ENCODE results near the gene IL17RB. TPM values are rescaled to one million over a fixed set of nuclear protein-coding genes. Genes with fewer than 3 reads are reported as not detected.

IL17RB gene
- polyA plus RNA-seq, 1 donor (not counting 4 experiments of a cell fraction or from before 2014, with no cell fraction given), result not detected

GRCh38 chr3:53801319-53801718 lies 45.0 kb upstream of the IL17RB start:
- no peak for TF ChIP-seq EZH2 (IDR thresholded peaks at IDR 0.05; ENCODE audit: low read length)
- TF ChIP-seq, protein P1, sequence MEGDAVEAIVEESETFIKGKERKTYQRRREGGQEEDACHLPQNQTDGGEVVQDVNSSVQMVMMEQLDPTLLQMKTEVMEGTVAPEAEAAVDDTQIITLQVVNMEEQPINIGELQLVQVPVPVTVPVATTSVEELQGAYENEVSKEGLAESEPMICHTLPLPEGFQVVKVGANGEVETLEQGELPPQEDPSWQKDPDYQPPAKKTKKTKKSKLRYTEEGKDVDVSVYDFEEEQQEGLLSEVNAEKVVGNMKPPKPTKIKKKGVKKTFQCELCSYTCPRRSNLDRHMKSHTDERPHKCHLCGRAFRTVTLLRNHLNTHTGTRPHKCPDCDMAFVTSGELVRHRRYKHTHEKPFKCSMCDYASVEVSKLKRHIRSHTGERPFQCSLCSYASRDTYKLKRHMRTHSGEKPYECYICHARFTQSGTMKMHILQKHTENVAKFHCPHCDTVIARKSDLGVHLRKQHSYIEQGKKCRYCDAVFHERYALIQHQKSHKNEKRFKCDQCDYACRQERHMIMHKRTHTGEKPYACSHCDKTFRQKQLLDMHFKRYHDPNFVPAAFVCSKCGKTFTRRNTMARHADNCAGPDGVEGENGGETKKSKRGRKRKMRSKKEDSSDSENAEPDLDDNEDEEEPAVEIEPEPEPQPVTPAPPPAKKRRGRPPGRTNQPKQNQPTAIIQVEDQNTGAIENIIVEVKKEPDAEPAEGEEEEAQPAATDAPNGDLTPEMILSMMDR (optimal IDR thresholded peaks at IDR 0.05 in 1 of 3, IDR thresholded peaks at IDR 0.05 in 1 of 3, conservative IDR thresholded peaks at IDR 0.05 in 1 of 3; ENCODE audit: extremely low read depth in 1 of 3, insufficient read depth in 2 of 3, low read length in 3 of 3), result no peak
- Histone ChIP-seq H4K20me1 (ENCODE audit: control insufficient read depth, extremely low read depth, insufficient read depth, low read length) (no peaks in the 10 kb centered on the region), H3K27me3 (ENCODE audit: control insufficient read depth, extremely low read depth, insufficient read depth, low read length) (no peaks in the 10 kb centered on the region), H3K9me3 (ENCODE audit: control insufficient read depth, low read depth, low read length) (no peaks in the 10 kb centered on the region), H3K4me1 (ENCODE audit: control insufficient read depth, extremely low read depth, insufficient read depth, low read length) (no peaks in the 10 kb centered on the region), H3K36me3 (ENCODE audit: control insufficient read depth in 2 of 2, extremely low read depth in 1 of 2, insufficient read depth in 2 of 2, low read length in 2 of 2) (no peaks in the 10 kb centered on the region), H3K9me1 (ENCODE audit: control insufficient read depth, extremely low read depth, insufficient read depth, low read length) (no peaks in the 10 kb centered on the region), H3K4me2 (ENCODE audit: control insufficient read depth, extremely low read depth, insufficient read depth, low read depth, low read length) (no peak overlapping the region), H3K79me2 (ENCODE audit: control insufficient read depth, insufficient read depth, low read length) (no peaks in the 10 kb centered on the region), H3K9ac (ENCODE audit: control insufficient read depth, extremely low read depth, insufficient read depth, low read length) (no peak overlapping the region), H3K4me3 (ENCODE audit: control insufficient read depth in 2 of 3, extremely low read depth in 1 of 3, insufficient read depth in 2 of 3, low read depth in 1 of 3, low read length in 3 of 3) (no peak overlapping the region), H2AFZ (ENCODE audit: control insufficient read depth, low read length) (no peak overlapping the region), H3K27ac (ENCODE audit: control insufficient read depth, insufficient read depth, low read length) (no peak overlapping the region)
- dilution Hi-C loops (cut with MboI; ENCODE audit: extremely low pct_ligation_motif_present, low sequenced_read_pairs), result no loop called here
- FAIRE-seq, result no peak
- DNase-seq (ENCODE audit: low read depth, low spot score), result no peak

DNA sequence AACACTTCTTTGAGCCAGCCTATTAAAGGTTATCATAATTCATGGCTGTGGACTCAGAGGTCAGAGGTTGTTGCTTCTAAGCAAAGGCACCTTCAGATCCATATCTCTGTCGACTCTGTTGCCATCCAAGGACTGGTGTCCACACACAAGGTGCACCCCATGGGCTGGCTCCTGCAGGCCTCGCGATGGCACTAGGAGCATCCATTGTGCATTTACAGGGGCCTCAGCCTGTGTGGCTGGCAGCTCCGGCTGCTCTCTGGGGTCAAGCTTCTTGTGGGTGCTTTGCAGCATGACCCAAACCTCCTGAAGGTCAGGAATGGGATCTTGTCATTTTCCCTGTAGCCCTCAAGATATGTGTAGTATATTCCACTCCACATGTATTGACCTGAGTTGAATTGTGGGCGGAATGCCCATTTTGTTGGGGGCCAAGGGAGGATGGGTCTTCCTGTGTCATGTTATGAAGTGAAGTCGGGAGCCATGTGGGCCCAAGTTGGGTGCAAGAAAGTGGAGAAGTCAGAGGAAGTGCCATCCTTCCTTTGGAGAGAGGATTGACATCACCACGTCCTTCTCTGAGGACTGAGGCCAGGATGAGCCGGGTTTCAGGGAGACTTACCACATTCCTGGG lies 44.0 kb upstream of the IL17RB start:
- TF ChIP-seq EZH2 (IDR thresholded peaks at IDR 0.05; ENCODE audit: low read length), result no peak
- TF ChIP-seq, protein P1 (optimal IDR thresholded peaks at IDR 0.05 in 1 of 3, IDR thresholded peaks at IDR 0.05 in 1 of 3, conservative IDR thresholded peaks at IDR 0.05 in 1 of 3; ENCODE audit: extremely low read depth in 1 of 3, insufficient read depth in 2 of 3, low read length in 3 of 3), result no peak
- Histone ChIP-seq H3K4me2 (ENCODE audit: control insufficient read depth, extremely low read depth, insufficient read depth, low read depth, low read length) (no peak overlapping the region), H3K9me1 (ENCODE audit: control insufficient read depth, extremely low read depth, insufficient read depth, low read length) (no peaks in the 10 kb centered on the region), H3K9me3 (ENCODE audit: control insufficient read depth, low read depth, low read length) (no peaks in the 10 kb centered on the region), H3K27ac (ENCODE audit: control insufficient read depth, insufficient read depth, low read length) (no peak overlapping the region), H3K4me3 (ENCODE audit: control insufficient read depth in 2 of 3, extremely low read depth in 1 of 3, insufficient read depth in 2 of 3, low read depth in 1 of 3, low read length in 3 of 3) (no peak overlapping the region), H3K27me3 (ENCODE audit: control insufficient read depth, extremely low read depth, insufficient read depth, low read length) (no peaks in the 10 kb centered on the region), H3K9ac (ENCODE audit: control insufficient read depth, extremely low read depth, insufficient read depth, low read length) (no peak overlapping the region), H3K36me3 (ENCODE audit: control insufficient read depth in 2 of 2, extremely low read depth in 1 of 2, insufficient read depth in 2 of 2, low read length in 2 of 2) (no peaks in the 10 kb centered on the region), H3K79me2 (ENCODE audit: control insufficient read depth, insufficient read depth, low read length) (no peaks in the 10 kb centered on the region), H4K20me1 (ENCODE audit: control insufficient read depth, extremely low read depth, insufficient read depth, low read length) (no peaks in the 10 kb centered on the region), H2AFZ (ENCODE audit: control insufficient read depth, low read length) (no peak overlapping the region), H3K4me1 (ENCODE audit: control insufficient read depth, extremely low read depth, insufficient read depth, low read length) (no peaks in the 10 kb centered on the region)
- FAIRE-seq (no peak), DNase-seq (ENCODE audit: low read depth, low spot score) (no peak)
- dilution Hi-C loops (cut with MboI; ENCODE audit: extremely low pct_ligation_motif_present, low sequenced_read_pairs), result no loop called here
